Measurements from ENCODE around the gene TTC9B.

Gene TTC9B

DNA sequence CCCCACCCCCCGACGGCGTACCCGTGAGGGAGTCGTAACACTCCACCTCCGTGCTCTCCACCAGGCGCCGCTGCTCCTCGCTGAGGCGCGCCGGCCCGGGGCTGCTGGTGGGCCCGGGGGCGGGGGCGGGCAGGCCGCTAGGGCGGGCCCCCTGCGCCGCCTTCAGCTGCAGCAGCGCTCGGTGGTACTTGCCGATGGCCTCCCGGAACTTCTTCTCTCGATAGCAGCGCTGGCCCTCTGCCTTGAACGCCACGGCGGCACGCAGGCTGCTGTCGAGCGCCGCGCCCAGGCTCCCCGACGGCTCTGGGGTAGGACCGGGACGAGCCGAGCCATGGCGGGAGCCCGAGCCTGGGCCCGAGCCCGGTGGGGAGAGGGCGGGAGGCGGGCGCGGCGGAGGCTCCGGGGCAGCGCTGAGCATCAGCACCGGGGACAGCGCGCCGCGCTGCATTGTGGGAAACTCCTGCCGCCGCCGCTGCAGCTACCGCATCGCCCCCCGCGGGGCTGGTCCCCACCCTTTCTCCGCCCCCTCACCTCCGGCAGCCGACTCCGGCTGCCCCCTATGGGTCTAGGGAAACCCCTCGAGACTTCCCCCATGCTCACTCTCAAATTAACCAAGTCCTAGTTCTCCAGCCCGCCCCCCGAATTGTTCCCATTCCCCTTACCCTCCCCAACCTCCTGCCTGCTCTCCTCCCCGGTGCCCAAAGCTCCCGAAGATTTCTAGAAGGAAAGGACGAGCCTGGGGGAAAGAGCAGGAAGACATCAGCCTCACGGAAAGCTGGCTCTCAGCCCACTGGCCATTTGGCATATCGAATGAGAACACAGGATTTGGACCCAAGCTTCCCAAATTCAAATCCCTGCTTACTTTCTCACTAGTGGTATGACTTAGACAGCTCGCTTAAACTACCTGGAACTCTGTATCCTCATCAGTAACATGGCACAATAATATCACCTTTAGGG, at the start of gene TTC9B:
TSS of gene TTC9B (minus strand) at position 451 of the 957 bp plus-strand sequence. CDS start at position 448, 3 bp downstream.
- Histone ChIP-seq H2AFZ (ENCODE audit: low read depth, low read length) (peak within 1 kb of the TSS; percentile 32), H3K27me3 (ENCODE audit: insufficient read depth, low read length) (peaks cover 30% of the 10 kb centered on the region), H3K4me1 (ENCODE audit: insufficient read depth, low read length) (peaks cover 3% of the 10 kb centered on the region), H3K4me3 (ENCODE audit: low read length) (peak within 1 kb of the TSS; percentile 35), H3K36me3 (ENCODE audit: insufficient read depth, low read length) (peaks cover 5% of the 10 kb centered on the region), H3K9me3 (ENCODE audit: low read length) (no peaks in the 10 kb centered on the region)

DNA sequence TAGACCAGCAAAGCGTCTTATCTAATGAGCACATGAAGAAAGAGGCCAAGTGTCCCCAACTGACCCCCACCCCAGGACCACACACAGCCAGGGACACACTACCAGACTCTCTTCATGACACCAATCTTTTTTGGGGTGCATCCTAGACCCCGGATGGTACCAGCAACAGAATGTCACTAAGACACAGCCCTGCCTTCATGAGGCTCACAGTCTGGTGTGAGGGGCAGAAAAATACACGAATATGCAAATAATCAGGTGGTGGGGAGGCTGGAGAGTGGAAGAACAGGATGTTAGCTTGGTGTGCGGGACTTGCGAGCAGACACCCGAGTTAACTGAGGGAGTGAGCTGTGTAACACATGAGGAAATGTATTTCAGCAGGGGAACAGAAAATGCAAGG, 49.4 kb upstream of the TTC9B start:
- Histone ChIP-seq H3K4me3 (ENCODE audit: low read length) (no peak overlapping the region), H3K9me3 (ENCODE audit: low read length) (no peaks in the 10 kb centered on the region), H3K27me3 (ENCODE audit: insufficient read depth, low read length) (no peaks in the 10 kb centered on the region), H3K4me1 (ENCODE audit: insufficient read depth, low read length) (no peaks in the 10 kb centered on the region), H3K36me3 (ENCODE audit: insufficient read depth, low read length) (peaks cover 14% of the 10 kb centered on the region), H2AFZ (ENCODE audit: low read depth, low read length) (no peak overlapping the region)

DNA sequence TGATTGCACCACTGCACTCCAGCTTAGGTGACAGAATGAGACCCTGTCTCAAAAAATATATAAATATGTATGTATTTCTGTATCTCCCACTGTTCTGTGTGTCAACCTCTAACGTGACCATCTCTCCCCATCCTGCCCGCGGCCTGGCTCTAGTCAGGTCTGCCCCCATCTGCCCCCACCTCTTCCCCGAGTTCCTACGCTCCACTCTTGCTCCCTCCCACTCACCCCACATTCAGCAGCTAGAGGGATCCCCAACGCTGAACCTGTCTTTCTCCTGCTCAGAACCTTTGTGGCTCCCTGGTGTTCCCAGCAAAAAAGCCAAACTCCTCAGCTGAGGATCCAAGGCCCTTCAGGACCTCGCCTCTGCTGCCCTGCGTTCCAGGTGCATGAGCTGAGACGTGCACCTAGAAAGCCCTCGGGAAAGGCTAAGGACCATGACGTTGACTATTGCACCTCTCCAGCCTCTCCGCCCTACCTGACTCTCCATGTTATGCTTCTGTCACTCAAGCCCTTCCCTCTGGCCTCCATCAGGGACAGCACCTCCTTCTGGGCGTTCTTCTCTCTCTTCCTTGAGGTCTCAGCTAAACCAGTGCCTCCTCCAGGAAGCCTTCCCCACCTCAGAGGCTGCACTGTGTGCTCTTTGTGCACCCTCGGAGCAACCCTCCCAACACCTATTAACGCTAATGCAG, 48.9 kb upstream of the TTC9B start:
- Histone ChIP-seq H3K27me3 (ENCODE audit: insufficient read depth, low read length) (no peaks in the 10 kb centered on the region), H3K9me3 (ENCODE audit: low read length) (peaks cover 3% of the 10 kb centered on the region), H3K4me1 (ENCODE audit: insufficient read depth, low read length) (no peaks in the 10 kb centered on the region), H2AFZ (ENCODE audit: low read depth, low read length) (no peak overlapping the region), H3K36me3 (ENCODE audit: insufficient read depth, low read length) (peaks cover 19% of the 10 kb centered on the region), H3K4me3 (ENCODE audit: low read length) (no peak overlapping the region)

DNA sequence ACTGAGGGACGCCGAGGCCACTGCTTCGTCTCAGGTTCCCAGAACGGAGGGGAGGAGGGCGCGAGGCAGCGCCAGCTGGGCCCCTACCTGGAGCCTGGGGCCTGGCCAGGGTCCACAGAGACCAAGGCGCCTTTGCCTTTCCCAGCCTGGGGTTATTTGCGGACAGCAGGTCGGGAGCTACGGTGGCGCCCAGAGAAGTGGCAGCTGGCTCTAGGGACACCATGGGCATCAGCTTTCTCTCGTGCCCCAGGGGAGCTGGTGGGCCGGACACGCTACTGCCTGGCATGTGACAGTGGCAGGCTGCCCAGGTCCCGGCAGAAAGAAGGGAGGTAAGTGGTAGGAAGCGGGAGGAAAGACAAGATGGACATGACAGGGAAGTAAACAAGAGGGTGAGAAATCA, 47.9 kb upstream of the TTC9B start:
- H3K9me3 ChIP-seq (ENCODE audit: low read length) = peaks cover 3% of the 10 kb centered on the region
- no peaks in the 10 kb centered on the region for H3K4me1 ChIP-seq (ENCODE audit: insufficient read depth, low read length)
- no peaks in the 10 kb centered on the region for H3K27me3 ChIP-seq (ENCODE audit: insufficient read depth, low read length)
- peaks cover 21% of the 10 kb centered on the region for H3K36me3 ChIP-seq (ENCODE audit: insufficient read depth, low read length)
- no peak overlapping the region for H2AFZ ChIP-seq (ENCODE audit: low read depth, low read length)
- no peak overlapping the region for H3K4me3 ChIP-seq (ENCODE audit: low read length)

DNA sequence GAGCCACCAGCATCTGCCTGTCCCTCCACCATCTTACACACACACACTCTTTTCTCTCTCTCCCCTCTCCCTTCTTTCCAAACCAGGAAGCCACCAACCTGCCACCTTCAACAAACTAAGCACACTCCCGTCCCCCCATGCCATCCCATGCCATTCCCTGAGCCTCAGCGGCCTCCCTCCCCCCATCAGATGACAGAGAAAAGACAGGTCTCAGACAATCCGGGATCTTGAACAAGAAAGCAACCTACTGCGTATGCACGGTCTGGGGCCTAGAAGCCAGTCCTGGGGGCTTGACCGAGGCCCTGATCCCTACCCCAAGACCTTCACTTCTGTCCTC, 47.5 kb upstream of the TTC9B start:
- no peak overlapping the region for H3K4me3 ChIP-seq (ENCODE audit: low read length)
- H3K9me3 ChIP-seq (ENCODE audit: low read length) = peaks cover 3% of the 10 kb centered on the region
- peaks cover 21% of the 10 kb centered on the region for H3K36me3 ChIP-seq (ENCODE audit: insufficient read depth, low read length)
- H2AFZ ChIP-seq (ENCODE audit: low read depth, low read length) = no peak overlapping the region
- H3K27me3 ChIP-seq (ENCODE audit: insufficient read depth, low read length) = no peaks in the 10 kb centered on the region
- H3K4me1 ChIP-seq (ENCODE audit: insufficient read depth, low read length) = no peaks in the 10 kb centered on the region

DNA sequence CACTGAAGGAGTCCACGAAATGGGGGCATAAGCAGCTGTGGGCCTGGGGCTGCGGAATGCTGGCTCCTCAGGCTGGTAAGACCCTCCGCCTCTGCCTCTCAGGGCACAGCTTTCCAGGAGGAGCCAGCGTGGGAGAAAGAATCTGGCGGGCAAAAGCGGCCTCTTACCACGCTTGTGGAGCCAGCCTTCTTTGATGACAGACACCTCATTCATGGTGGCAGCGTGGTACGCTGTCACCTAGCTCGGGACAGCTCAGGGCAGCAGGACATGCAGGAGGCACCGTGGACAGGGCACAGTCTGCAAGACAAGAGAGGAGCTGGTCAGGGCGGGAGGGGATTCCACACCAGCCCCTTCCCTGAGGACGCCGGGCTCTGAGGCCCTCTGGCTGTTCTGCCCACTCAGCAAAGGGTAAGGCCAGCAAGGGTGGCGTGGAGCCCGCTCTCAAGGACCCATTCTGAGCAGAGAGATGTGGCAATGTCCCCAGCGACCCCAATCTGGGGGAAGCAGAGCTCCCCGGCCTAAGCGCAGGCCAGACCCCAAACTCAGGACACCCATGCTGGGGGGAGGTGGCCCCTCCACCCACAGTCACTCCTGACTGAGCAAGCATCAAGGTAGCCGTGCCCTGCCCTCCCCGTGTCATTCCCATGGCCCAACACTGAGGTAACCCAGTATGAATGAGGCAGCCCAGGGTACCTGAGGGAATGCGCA, 47.0 kb upstream of the TTC9B start:
- Histone ChIP-seq H2AFZ (ENCODE audit: low read depth, low read length) (no peak overlapping the region), H3K36me3 (ENCODE audit: insufficient read depth, low read length) (peaks cover 21% of the 10 kb centered on the region), H3K9me3 (ENCODE audit: low read length) (peaks cover 3% of the 10 kb centered on the region), H3K4me3 (ENCODE audit: low read length) (no peak overlapping the region), H3K4me1 (ENCODE audit: insufficient read depth, low read length) (no peaks in the 10 kb centered on the region), H3K27me3 (ENCODE audit: insufficient read depth, low read length) (no peaks in the 10 kb centered on the region)

DNA sequence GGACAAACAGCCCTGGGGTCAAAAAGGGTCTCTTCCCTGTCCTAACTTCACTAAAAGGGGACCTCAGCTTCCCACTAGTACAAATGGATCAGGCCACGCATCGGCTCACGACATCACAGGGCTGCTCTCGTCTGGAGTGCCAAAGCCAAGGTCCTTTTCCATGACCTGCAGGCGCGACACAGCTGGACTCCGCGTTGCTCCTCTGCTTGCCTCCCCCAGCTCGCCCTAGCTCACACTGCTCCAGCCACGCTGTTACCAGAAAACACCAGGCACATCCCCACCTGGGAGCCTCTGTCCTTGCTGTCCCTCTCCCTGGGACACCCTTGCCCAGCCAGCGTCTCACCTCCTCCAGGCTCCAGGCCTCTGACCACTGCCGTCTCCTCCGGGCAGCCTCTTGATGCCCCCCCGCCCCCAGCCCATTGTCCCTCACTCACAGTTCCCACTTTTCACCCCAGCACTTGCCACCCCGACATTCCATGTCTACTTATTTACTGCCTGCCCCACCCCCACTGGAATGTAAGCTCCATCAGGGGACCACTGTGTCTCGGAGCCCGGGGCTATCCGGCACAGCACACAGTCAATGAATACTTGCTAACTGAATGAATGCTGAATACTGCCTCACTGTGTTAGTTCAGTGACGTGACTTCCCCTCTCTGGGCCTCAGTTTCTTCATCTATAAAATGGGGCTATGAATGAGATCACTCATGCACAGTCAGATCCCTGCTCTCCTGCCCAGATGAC, 46.3 kb upstream of the TTC9B start:
- no peaks in the 10 kb centered on the region for H3K27me3 ChIP-seq (ENCODE audit: insufficient read depth, low read length)
- H3K4me1 ChIP-seq (ENCODE audit: insufficient read depth, low read length) = no peaks in the 10 kb centered on the region
- H2AFZ ChIP-seq (ENCODE audit: low read depth, low read length) = no peak overlapping the region
- peaks cover 21% of the 10 kb centered on the region for H3K36me3 ChIP-seq (ENCODE audit: insufficient read depth, low read length)
- H3K9me3 ChIP-seq (ENCODE audit: low read length) = peaks cover 3% of the 10 kb centered on the region
- H3K4me3 ChIP-seq (ENCODE audit: low read length) = no peak overlapping the region

DNA sequence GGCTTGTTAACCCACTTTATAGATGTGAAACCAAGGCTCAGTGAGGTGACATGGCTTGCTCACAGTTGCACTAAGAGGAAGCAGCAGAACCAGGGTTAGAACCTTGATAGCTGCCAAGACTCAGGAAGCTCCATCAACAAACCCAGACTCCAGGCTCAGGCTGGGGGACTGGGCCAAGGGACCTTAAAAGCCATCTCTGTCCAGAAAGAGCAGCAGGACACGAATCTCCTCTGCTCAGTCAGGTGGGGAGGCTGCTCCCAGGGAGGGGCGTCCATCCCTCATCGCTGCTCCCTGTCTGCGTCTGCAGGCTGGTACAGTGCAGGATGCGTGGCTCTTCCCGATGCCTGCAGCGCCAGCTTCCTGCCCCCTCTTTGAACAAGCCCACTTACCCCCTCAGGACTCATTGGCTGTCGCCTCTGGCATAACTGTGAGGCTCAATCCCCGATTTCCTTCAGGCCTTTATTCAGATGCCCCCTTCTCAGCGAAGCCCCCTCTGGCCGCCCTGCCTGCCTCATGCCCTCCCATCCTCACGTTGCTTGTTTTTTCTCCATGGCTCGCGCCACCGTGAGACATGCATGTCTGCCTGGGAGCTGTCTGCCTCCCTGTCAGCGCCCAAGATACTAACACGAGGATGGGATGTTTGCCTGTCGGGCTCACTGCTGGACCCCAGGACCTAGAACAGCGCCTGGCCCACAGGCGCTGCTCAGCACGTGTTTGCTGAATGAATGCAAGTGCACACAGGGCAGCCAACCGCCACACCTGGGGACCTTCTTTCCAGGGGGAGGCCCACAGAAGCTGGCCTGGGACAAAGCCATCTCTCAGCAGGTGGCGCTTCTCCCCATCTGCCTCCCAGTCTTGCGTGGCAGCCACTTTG, 45.5 kb upstream of the TTC9B start:
- no peak overlapping the region for H3K4me3 ChIP-seq (ENCODE audit: low read length)
- H2AFZ ChIP-seq (ENCODE audit: low read depth, low read length) = no peak overlapping the region
- H3K9me3 ChIP-seq (ENCODE audit: low read length) = peaks cover 3% of the 10 kb centered on the region
- H3K27me3 ChIP-seq (ENCODE audit: insufficient read depth, low read length) = no peaks in the 10 kb centered on the region
- peaks cover 21% of the 10 kb centered on the region for H3K36me3 ChIP-seq (ENCODE audit: insufficient read depth, low read length)
- H3K4me1 ChIP-seq (ENCODE audit: insufficient read depth, low read length) = no peaks in the 10 kb centered on the region

DNA sequence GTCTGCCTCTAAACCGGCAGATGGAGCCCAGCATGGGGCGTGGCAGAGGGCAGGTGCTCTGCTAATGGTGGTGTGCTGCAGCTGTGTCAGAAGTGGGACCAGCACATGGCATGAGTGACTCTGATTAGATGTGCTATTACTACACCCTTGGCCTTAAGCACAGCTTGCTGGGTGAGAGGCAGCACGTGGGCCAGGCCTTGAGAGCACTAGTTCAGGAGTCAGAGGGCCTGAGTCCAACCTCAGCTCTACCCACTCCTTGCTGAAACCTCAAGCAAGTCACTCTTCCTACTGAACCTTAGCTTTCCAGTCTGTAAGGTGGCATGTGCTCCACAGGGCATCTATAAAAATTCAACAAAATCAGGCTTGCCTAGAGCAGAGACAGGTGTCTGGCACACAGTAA, 44.2 kb upstream of the TTC9B start:
- Histone ChIP-seq H2AFZ (ENCODE audit: low read depth, low read length) (no peak overlapping the region), H3K36me3 (ENCODE audit: insufficient read depth, low read length) (peaks cover 21% of the 10 kb centered on the region), H3K4me1 (ENCODE audit: insufficient read depth, low read length) (no peaks in the 10 kb centered on the region), H3K4me3 (ENCODE audit: low read length) (no peak overlapping the region), H3K27me3 (ENCODE audit: insufficient read depth, low read length) (no peaks in the 10 kb centered on the region), H3K9me3 (ENCODE audit: low read length) (peaks cover 3% of the 10 kb centered on the region)

DNA sequence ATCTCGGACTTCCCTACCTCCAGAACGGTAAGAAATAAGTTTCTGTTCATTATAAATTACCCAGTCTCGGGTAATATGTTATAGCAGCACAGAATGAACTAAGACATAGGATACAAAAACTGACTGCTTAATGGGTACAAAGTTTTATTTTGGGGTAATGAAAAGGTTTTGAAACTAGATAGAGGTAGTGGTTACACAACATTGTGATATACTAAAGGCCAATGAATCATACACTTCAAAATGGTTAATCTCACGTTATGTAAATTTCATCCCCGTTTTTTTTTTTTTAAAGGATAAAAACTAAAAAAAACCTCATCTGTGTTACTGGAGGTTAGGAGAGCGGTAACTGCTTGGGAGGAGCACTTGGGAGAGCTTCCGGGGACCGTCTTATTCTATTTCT, 43.4 kb upstream of the TTC9B start:
- no peak overlapping the region for H2AFZ ChIP-seq (ENCODE audit: low read depth, low read length)
- H3K4me1 ChIP-seq (ENCODE audit: insufficient read depth, low read length) = no peaks in the 10 kb centered on the region
- H3K27me3 ChIP-seq (ENCODE audit: insufficient read depth, low read length) = no peaks in the 10 kb centered on the region
- peaks cover 27% of the 10 kb centered on the region for H3K36me3 ChIP-seq (ENCODE audit: insufficient read depth, low read length)
- peaks cover 3% of the 10 kb centered on the region for H3K9me3 ChIP-seq (ENCODE audit: low read length)
- H3K4me3 ChIP-seq (ENCODE audit: low read length) = no peak overlapping the region

DNA sequence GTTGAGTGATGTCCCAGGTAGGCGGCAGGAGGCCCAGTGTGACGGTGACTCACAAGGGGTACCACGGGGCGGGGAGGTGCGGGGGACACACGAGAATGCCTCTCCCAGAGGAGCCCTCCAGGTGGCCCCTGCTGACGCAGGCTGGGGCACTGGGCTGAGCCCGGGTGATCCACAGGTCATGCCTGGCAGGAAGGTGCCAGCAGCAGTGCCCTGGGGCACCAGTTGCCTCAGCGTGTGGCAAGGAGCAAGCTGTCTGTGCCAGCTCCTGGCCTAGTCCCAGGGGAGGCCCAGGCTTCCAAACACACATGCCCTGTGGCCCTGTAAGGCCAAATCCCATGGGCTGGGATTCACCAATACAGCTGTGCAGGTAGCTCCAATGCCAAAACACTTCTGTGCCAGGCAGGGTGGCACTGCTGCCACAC, 38.9 kb upstream of the TTC9B start:
- peaks cover 44% of the 10 kb centered on the region for H3K36me3 ChIP-seq (ENCODE audit: insufficient read depth, low read length)

DNA sequence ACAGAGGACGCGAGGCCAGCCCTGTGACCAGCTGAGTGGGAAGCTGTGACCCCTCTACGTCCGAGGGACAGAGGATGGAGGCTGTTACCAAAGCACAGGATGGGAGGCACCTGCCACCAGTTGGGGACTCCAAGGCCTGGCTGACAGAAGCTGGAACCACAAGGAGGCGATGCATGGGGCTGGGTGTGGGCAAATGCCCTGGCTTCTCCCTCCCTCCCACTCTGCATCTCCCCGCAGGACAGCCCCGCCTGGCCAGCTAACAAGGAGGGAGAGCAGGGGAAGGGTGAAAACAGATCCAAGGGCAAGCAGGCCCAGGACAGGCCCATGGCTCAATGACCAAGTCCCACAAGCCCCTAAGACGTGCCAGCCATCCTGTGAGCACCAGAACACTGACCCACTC, 38.3 kb upstream of the TTC9B start:
- no peak overlapping the region for H2AFZ ChIP-seq (ENCODE audit: low read depth, low read length)
- H3K9me3 ChIP-seq (ENCODE audit: low read length) = no peaks in the 10 kb centered on the region
- H3K4me1 ChIP-seq (ENCODE audit: insufficient read depth, low read length) = no peaks in the 10 kb centered on the region
- no peaks in the 10 kb centered on the region for H3K27me3 ChIP-seq (ENCODE audit: insufficient read depth, low read length)
- H3K4me3 ChIP-seq (ENCODE audit: low read length) = no peak overlapping the region
- peaks cover 48% of the 10 kb centered on the region for H3K36me3 ChIP-seq (ENCODE audit: insufficient read depth, low read length)

More for the DNA sequence above, 38.9 kb upstream of the TTC9B start:
- no peaks in the 10 kb centered on the region for H3K27me3 ChIP-seq (ENCODE audit: insufficient read depth, low read length)
- H3K4me1 ChIP-seq (ENCODE audit: insufficient read depth, low read length) = no peaks in the 10 kb centered on the region
- no peak overlapping the region for H2AFZ ChIP-seq (ENCODE audit: low read depth, low read length)
- H3K9me3 ChIP-seq (ENCODE audit: low read length) = no peaks in the 10 kb centered on the region
- H3K4me3 ChIP-seq (ENCODE audit: low read length) = no peak overlapping the region
